Anterior cingulate cortex (tissue), 58 donors: Measurements from ENCODE around the gene PPT1.

Experiments used
- DNase-seq, 58 donors: peaks; one replicate each; lab custom pipeline; 2025; lab: John Stamatoyannopoulos, UW

Gene PPT1

DNA sequence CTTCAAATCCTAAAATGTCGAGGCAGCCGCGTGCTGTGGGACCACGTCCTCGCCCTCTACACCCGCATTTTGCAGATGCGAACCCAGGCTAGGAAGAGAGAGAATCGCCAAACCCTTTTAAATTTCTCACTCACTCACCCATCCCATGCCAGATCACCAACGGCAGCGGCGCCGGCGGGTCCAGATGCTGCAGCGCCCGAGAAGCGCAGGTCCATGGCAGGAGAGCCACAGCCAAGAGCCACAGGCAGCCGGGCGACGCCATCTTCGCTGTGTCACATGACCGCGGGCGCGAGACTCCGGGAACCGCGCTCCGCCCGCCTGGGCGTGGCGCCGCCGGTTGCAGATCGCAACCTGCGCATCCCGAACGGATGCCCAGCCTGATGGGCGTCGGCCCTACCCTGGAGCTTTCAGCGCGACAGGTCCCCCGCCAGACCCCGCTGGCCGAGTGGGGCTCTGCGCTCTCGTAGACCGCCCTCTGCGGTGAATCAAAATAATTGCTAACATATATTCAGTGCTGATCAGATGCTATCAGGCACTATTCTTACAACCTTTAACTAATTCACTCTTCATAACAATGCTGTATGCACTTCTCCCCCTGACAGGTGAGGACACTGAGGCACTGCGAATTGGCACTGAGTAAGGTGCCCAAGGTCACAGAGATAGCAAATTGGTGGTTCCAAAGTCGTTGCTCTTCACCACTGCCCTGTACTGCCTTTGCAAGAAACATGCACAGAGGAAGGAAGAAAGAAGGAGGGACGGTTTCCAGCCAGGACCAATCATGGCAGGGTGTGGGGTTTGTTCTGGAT lies at the start of gene PPT1:
Gene PPT1, minus strand, starts transcription at position 276 of the 806 bp plus-strand sequence. Its CDS starts 14 bp downstream, at position 262.
- peak; percentile 38 to 88 (median 75) for DNase-seq

DNA sequence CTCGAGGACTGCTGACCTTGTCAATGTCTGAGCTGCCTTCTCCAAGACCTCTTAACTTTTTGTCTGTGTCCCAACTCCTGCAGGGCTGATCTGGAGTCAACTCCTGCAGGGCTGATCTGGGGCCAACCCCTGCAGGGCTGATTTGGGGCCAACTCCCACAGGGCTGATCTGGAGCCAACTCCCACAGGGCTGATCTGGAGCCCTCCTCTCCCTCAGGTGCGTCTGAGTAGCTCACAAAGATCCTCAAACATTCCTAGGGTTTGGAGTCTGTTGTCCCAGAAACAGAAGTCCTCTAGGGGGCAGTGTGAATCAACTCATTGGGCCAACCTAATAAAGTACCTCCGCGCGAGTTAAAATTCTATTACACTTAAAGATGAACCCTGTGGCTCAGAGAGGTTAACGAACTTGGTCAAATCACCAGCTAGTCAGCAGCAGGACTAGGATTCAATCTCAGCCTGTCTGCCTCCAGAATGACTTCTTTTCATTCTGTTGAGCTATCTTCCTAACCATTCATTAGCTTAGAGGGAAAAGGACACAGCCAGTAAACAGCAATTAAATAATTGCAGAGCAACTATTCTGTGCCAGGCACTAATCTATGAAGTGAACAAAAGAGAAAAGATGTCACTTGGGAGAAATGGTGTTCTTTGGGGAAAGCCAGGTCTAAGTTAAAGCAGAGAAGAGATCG lies 47.0 kb upstream of the PPT1 start:
- peak in 24 of 58 donors; percentile 1 to 40 (median 10) for DNase-seq

DNA sequence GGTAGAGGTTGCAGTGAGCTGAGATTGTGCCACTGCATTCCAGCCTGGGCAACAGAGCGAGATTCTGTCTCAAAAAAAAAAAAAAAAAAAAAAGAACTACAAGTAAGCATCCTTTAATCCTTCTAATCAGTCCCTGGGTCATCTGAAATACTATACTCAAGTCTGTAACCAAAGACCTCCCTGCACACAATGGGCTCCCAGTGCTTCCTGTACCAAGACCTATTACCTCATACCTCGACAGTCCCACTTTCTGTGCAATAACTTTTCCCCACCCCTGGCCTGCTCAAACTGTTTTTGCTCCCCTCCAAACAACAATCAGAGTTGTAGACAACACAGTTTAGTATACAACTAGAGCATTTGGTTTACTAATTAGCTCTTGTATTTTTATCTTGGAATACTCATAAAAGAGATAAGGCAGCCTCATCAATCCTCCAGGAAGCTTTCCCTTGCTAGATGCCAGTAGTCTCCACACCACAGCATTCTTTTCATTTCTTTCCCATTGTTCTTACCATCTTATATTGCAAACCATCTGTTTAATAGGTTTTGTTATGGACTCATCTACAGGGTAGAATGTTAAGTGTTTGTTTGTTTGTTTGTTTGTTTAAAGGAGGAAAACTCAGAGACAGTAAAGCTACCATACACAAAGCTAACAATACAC lies 45.0 kb upstream of the PPT1 start:
- DNase-seq, result no peak

DNA sequence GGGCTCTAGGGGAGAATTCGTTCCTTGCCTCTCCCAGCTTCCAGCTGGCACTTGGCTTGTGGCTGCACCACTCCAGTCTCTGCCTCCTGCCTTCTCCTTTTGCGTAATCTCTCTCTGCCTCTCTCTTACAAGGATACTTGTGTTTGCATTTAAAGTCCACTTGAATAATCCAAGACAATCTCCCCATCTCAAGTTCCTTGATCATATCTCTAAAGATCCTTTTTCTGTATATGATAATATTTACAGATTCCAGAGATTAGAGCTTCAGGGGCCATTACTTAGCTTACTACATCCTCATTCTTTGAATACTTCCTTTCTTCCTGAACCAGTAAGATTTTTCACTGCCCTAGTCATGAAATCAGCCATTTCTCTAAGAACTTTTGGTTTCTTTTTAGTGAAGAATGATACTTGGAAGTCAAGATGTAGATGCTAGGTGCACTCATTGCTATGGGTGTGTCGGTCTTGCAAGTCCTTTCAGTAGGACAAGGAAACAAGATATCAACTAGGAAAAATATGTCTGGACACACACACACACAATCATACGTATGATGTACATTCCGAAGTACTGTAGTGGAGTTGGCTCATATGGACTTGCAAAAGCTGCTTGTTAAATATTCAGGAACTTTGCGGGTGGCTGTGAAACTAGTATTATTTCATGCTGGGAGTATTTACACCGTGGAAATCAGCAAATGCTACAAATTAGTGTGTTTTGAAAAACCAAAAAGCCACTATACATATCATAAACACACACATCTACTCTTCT lies 43.3 kb upstream of the PPT1 start:
- DNase-seq, result no peak

DNA sequence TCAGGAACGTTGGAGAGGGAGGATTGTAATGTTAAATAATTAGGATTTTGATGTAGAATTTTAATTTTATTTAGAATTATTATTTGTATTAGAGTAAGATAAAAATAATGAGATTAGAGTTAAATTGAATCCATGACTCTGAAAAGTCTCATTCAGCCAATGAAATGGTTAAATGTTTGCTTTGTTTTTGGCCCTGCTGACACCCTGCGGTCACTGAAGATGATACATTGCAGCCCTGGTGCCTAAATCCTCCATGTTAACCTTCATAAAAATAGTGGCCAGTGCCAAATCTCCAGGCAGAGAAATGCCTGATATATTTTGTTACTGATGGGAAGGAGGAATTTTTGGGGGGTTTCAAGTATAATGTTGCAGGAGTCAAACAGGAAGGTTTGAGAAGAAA lies 36.8 kb upstream of the PPT1 start:
- no peak for DNase-seq

DNA sequence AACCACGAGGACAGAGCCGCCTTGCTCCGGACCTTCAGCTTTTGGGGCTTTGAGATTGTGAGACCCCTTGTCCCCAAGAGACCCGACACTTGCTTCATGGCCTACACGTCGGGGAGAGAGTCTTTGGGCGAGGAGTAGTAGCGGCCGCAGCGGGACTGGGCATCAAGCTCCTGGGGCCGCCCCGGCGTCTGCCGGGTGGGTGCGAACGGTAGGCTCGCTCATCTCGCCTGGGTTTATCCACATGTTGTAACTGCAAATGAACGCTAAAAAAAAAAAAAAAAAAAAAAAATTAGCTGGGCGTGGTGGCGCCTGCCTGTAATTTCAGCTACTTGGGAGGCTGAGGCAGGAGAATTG lies 36.2 kb upstream of the PPT1 start:
- no peak for DNase-seq

DNA sequence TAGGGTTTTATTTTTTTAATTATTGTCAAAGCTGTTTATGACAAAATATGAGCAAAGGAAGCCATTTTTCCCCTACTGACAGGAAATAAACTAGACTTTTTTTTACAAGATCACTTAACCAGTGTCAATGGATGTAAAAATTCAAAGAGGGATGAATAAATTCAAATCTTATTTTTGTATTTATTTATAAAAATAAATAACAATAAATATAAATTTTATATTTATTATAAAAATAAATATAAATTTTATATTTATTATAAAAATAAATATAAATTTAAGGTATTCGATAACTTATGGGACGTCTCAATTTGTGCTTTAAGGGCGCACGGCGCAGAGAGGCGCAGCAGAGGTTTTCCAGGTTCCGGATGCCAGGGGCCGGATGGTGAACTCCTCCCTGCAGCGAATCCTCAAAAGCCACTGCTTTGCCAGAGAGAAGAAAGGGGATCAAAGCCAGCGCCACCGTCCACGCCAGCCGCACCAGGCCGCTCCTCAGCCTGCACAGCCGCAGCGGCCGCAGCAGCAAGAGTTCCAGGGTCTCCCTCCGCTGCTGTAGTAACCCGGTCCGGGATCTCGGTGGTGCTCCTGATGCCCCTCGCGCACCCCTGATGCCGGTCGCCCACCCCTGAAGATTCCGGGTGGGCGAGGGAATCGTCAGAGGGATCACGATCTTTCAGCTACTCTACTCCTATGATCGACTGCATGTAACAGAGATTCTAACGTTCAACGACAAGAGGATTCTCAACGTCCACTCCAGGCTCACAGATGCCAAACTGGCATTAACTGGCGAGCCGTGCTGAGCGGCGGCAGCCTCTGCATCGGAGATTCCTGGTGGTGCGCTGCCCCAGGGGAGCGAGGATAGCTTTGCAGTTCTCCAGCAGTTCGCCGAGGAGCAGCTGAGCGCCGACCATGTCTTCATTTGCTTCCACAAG lies 35.6 kb upstream of the PPT1 start:
- DNase-seq, result peak in 3 of 58 donors; percentile 5 to 16 (median 12)

DNA sequence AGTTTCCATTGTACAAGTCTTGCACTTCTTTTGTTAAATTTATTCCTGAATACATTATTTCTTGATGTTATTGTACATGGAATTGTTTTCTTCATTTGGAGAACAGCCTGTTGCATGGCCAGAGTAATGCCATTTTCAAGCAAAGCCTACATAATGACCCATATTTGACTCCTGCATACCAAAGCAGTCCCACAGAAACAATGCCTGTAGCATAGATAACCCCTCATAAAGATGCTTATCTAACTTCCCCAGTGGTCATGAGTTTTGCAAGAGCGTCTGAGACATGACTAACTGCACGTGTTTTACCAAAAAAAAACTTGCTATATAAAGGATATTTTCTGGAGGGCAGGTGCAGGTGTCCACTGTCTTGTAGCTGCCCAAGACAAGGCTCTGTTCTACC lies 33.8 kb upstream of the PPT1 start:
- DNase-seq, result no peak

DNA sequence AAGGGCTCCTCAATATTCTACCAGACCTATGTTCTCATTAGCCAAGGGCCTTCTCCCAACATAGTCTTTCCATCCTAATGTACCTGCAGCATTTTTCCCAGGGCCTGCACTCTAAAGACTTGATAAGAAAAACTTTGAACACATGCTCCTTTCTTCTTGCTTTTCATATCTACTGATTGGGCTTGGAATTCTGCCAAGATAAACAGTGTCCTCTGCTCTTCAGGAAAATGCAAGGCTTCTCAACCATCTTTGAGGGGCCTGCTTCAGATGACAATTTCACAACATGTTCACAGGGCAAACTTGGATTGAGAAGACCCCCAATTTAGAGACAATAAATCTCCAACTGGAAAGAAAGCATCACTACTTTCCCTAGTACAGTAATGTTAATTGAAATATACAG lies 25.8 kb upstream of the PPT1 start:
- DNase-seq, result no peak

DNA sequence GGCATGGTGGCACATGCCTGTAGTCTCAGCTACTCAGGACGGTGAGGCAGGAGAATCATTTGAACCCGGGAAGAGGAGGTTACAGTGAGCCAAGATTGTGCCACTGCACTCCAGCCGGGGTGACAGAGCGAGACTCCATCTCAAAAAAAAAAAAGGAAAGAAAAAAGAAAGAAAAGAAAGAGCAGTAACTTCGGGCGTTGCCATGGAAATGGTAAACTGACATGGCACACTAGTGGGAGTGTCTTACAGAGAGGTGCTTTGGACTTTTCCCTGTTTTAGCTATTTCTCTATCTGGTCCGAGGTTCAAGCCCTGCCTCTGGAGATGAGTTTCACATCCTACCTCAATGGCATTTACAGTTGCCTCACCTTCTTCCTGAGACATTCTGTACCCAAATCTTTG lies 23.1 kb upstream of the PPT1 start:
- DNase-seq, result no peak

DNA sequence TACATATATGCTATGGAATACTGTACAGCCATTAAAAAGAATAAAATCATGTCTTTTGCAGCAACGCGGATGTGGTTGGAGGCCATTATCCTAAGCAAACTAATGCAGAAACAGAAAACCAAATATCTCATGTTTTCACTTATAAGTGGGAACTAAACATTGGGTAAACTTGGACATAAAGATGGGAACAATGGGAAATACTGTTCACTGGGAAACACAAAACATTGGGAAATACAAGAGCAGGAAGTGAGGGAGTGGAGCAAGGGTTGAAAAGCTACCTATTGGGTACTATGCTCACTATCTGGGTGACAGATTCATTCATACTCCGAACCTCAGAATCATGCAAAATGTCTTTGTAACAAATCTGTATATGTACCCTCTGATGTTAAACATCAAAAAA lies 17.3 kb upstream of the PPT1 start:
- no peak for DNase-seq

DNA sequence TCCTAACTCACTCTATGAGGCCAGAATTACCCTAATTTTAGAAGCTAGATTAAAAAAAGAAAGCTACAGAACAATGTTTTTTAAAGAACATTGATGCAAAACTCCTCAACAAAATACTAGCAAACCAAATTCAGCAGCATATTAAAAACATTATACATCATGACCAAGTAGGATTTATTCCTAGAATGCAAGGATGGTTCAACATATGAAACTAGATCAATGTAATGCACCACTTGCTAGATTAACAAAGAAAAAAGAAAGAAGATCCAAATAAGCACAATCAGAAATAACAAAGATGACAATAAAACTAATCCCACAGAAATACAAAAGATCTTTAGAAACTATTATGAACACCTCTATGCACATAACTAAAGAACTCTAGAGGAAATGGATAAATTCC lies 13.3 kb upstream of the PPT1 start:
- DNase-seq, result no peak

DNA sequence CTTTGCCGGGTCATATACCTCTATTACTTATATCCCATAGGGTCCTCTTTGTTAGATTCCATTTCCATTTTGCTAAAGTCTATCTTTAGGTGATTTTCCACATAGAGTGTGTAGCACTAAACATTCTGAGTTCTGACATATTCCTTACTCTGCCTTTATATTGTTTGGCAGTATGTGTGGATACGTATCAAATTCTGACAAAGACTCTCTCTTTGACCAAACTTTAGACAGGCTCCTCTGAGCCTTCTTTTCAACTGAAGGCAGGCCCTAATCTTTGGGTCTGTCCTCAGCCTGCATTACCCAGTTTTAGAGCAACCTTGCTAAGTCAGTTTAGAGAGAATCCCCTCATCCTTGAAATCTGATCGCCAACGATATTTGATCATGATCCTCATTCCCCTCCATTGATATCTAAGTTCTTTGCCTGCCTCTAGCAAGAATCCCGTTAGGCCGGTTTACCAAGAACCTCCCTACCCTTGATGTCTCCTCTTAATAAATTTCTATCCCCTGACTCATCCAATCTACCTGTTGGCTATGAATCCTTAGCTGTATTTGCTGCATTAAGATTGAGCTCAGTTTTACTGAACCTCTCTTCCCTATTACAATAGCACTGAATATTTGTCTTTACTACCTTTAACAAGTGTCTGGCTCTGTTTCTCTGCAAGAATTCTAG lies 10.4 kb upstream of the PPT1 start:
- no peak for DNase-seq

DNA sequence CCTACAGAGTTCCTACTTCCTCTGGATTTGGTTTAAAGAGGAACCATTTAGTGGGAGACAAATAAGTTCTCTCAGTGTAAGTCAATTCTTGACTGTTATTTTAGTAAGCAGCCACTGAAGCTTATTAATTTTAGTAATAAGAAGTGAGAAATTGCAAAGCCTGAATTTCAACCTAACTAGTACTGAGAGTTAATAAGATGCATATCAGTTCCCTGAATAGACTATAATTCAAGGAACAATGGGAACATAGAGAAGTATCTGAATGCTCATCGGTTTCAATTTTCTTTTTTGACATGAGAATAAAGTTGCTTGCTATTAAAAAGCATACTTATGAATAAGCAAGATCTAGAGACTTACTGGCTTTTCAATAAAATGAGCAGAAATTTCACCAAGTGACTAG lies 8.0 kb upstream of the PPT1 start:
- DNase-seq, result no peak

DNA sequence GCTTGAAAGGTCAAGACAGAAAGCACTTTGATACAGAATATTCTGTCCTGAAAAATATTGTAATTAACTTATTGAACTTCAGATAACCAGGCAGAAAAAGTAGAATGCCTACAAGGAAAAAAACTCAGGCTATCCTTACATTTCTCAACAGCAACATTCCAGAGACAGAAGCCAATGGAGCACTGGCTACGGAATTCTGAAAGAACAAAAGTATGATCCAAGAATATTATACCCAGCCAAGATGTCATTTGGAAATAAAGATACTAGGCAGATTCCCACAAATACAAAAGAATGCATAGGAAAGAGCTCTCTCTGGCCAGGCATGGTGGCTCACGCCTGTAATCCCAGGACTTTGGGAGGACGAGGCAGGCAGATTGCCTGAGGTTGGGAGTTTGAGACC lies 5.8 kb upstream of the PPT1 start:
- no peak for DNase-seq

DNA sequence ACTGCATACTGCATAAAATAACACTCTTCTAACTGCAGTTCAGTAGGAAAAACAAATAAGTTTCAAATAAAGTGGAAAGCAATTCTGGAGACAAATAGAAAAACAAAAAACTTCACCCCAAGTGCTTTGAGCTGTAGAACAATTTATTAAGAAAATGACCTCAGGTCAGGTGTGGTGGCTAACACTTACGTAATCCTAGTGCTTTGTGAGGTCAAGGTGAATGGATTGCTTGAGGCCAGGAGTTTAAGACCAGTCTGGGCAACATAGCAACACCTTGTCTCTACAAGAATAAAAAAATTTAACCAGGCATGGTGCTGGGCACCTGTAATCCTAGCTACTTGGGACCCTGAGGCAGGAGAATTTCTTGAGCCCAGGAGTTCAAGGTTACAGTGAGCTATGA lies 5.0 kb upstream of the PPT1 start:
- DNase-seq, result no peak

DNA sequence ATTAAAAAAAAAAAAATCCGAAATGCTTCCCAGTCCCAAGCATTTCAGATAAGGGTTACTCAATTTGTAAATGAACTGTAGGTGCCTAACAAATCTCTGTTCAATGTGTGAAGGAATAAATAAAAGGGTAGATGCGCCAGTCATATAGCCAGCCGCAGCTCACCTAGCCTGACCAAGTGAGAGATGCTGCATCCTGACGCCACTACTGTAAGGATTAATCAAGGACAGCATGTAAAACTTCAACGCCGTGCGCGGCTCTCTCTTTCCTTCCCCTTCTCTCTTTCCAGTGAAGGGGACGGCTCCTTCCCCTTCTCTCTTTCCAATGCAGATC lies 441 bp downstream of the PPT1 start:
- DNase-seq, result no peak

DNA sequence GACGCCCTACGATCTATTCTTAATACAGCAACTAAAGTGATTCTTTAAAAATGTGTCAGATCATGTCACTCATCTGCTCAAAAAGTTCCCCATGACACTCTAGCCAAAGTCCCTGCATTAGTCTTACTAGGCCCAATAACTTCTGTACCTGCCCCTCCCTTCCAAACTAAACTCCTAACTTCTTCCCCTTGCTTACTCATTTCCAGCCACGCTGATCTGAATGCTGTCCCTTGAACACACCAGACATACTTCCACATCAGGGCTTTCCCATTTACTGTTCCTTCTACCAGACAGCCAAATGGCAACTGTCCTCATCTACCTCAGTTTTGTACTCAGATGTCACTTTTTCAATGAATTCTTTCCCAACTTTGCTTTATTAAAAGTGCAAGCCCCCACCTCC lies 1.2 kb downstream of the PPT1 start:
- no peak for DNase-seq

DNA sequence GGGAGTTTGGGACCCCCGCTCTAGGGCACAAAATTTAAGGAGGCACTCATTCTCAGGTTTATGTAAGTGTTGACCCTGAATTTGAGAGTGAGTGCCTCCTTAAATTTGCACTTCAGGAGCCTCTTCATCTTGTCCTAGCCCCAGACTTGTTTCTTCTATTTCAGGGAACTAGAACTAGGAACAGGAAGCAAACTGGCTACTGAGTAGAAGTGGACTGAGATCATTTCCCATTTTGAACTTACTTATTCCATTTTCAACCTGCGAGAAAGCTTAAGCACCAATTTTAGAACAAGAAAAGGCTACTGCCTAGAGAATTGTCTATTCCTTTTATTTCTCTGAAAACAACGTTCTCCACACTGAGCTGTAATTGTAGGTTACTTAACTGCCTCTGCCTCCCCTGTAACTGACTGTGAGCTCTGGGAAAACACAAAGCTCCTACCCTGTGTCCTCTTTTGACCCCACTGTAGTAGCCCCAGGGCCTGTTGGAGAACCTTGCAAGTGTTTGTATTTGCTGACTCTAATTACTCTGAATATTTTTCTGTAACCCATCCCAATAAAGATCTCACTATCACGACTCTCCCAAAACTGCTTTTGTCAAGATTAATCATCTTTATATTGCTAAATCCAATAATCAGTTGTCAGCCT lies 2.5 kb downstream of the PPT1 start:
- no peak for DNase-seq
